Neural crest cell (in vitro differentiated cells): Measurements from ENCODE around the gene CALM3. TPM values are rescaled to one million over a fixed set of nuclear protein-coding genes. Genes with fewer than 3 reads are reported as not detected.
A peak's percentile ranks its signal among the peaks of the same experiment; 100 is the strongest.

Source experiments
- DNase-seq: peaks from one replicate; pipeline ENCODE4 v3.0.0; 2021; ENCODE audit warnings: low read depth, mixed read lengths, low spot score
- H3K27ac Mint-ChIP-seq: one replicate; pipeline ENCODE4 v1.8.0; 2021; ENCODE audit warnings: mild to moderate bottlenecking, mixed read lengths; ENCODE audit not compliant: unreplicated experiment
- H3K27me3 Mint-ChIP-seq: 2 replicates; pipeline ENCODE4 v1.8.0; 2021; ENCODE audit warnings: low read depth, mild to moderate bottlenecking, mixed read lengths
- H3K36me3 Mint-ChIP-seq: 2 replicates; pipeline ENCODE4 v1.8.0; 2021; ENCODE audit warnings: low read depth, mild to moderate bottlenecking, mixed read lengths
- H3K4me1 Mint-ChIP-seq: 2 replicates; pipeline ENCODE4 v1.8.0; 2021; ENCODE audit warnings: mixed read lengths
- H3K4me3 Mint-ChIP-seq: one replicate; pipeline ENCODE4 v1.8.0; 2021; ENCODE audit warnings: mild to moderate bottlenecking, mixed read lengths
- H3K9me3 Mint-ChIP-seq: 2 replicates; pipeline ENCODE4 v1.8.0; 2021; ENCODE audit warnings: mixed read lengths
- CTCF ChIP-seq: fragments of 200-600 bp; sonication (generic); conservative IDR thresholded peaks from 2 replicates; pipeline ENCODE4 v1.5.0; 2021; ENCODE audit warnings: antibody characterized with exemption, mild to moderate bottlenecking
- total RNA-seq: library from RNA; stranded (reverse); gene quantifications from 2 replicates; pipeline ENCODE4 v1.2.1, GENCODE V29; 2021

The CALM3 gene
- total RNA-seq, 1 donor from 2014 or later, result 436 TPM

- no peak overlapping the region for H3K4me3 Mint-ChIP-seq
- no peak for DNase-seq
- no peak overlapping the region for H3K27ac Mint-ChIP-seq
Observed at GRCh38 chr19:46634656-46635218, 33.6 kb downstream of the CALM3 start.

GRCh38 chr19:46635920-46636761 is 35.0 kb downstream of the CALM3 start, which contains the start of gene GNG8:
GNG8 (minus strand) TSS chr19:46636202; CDS start chr19:46634682, 1,520 bp downstream.
- DNase-seq, result no peak
- Mint-ChIP-seq H3K36me3 (no peaks in the 10 kb centered on the region), H3K27me3 (peaks cover 51% of the 10 kb centered on the region), H3K4me3 (no peak within 1 kb of the TSS), H3K9me3 (no peaks in the 10 kb centered on the region), H3K4me1 (peaks cover 18% of the 10 kb centered on the region), H3K27ac (no peak within 1 kb of the TSS)
- no peak for TF ChIP-seq CTCF

More at GRCh38 chr19:46634656-46635218, 33.6 kb downstream of the CALM3 start:
- no peaks in the 10 kb centered on the region for H3K9me3 Mint-ChIP-seq
- TF ChIP-seq CTCF, result no peak
- peaks cover 40% of the 10 kb centered on the region for H3K27me3 Mint-ChIP-seq
- H3K4me1 Mint-ChIP-seq, result peaks cover 22% of the 10 kb centered on the region
- no peaks in the 10 kb centered on the region for H3K36me3 Mint-ChIP-seq

- peaks cover 11% of the 10 kb centered on the region for H3K4me1 Mint-ChIP-seq
- no peak overlapping the region for H3K4me3 Mint-ChIP-seq
- no peak for DNase-seq
- no peaks in the 10 kb centered on the region for H3K36me3 Mint-ChIP-seq
- H3K27me3 Mint-ChIP-seq, result peaks cover 56% of the 10 kb centered on the region
- H3K9me3 Mint-ChIP-seq, result no peaks in the 10 kb centered on the region
- H3K27ac Mint-ChIP-seq, result no peak overlapping the region
- TF ChIP-seq CTCF, result no peak
Observed at GRCh38 chr19:46637224-46637623, 36.1 kb downstream of the CALM3 start.

- DNase-seq, result peak; percentile 25
- Mint-ChIP-seq H3K4me3 (peak overlapping the region; percentile 55), H3K27ac (no peak overlapping the region), H3K27me3 (peaks cover 50% of the 10 kb centered on the region), H3K4me1 (no peaks in the 10 kb centered on the region), H3K36me3 (no peaks in the 10 kb centered on the region), H3K9me3 (no peaks in the 10 kb centered on the region)
- no peak for TF ChIP-seq CTCF
Observed at GRCh38 chr19:46639358-46640182, 38.4 kb downstream of the CALM3 start.

GRCh38 chr19:46640656-46641055 is 39.5 kb downstream of the CALM3 start:
- Mint-ChIP-seq H3K9me3 (no peaks in the 10 kb centered on the region), H3K4me3 (no peak overlapping the region), H3K36me3 (no peaks in the 10 kb centered on the region), H3K27me3 (peaks cover 52% of the 10 kb centered on the region), H3K4me1 (no peaks in the 10 kb centered on the region), H3K27ac (no peak overlapping the region)
- TF ChIP-seq CTCF, result no peak
- no peak for DNase-seq
